OCI-LY7 (cell line): ENCODE data around the gene AP5S1. TPM values are rescaled to one million over a fixed set of nuclear protein-coding genes. Genes with fewer than 3 reads are reported as not detected.

ENCODE experiments used
- BruUV-seq: library from RNA; stranded (reverse); fragments of 400-500 nt; replicated peaks from 2 replicates; lab custom pipeline; 2021; lab: Mats Ljungman, UMichigan
- CTCF ChIA-PET: fragments of 300-600 bp; sonication (Branson Sonifier 250); formaldehyde crosslinking; loops from one replicate; lab custom pipeline; 2022; ENCODE audit warnings: antibody characterized with exemption; ENCODE audit not compliant: unreplicated experiment; lab: Charles Lee
- POLR2A ChIA-PET: fragments of 300-600 bp; sonication (Branson Sonifier 250); formaldehyde crosslinking; loops from one replicate; lab custom pipeline; 2022; ENCODE audit warnings: antibody characterized with exemption; lab: Charles Lee
- DNase-seq: peaks from one replicate; pipeline ENCODE4 v3.0.0-alpha.2; 2015; ENCODE audit warnings: low spot score
- H2AFZ ChIP-seq: fragments of 200-600 bp; sonication (generic), shearing (Covaris generic); 2 replicates; pipeline ENCODE4 v1.6.1; 2014; ENCODE audit warnings: mild to moderate bottlenecking, antibody characterized with exemption, low read length, moderate library complexity
- H3K27ac ChIP-seq: fragments of 200-600 bp; sonication (generic); 2 replicates; pipeline ENCODE4 v1.5.1; 2014; ENCODE audit warnings: mixed run types, low read depth, mild to moderate bottlenecking, moderate library complexity, low read length, inconsistent platforms; ENCODE audit not compliant: poor library complexity, severe bottlenecking
- H3K36me3 ChIP-seq: fragments of 200-600 bp; sonication (generic); 2 replicates; pipeline ENCODE4 v1.6.1; 2014; ENCODE audit warnings: mild to moderate bottlenecking, antibody characterized with exemption, low read length, moderate library complexity, mixed read lengths; ENCODE audit not compliant: insufficient read depth
- H3K4me1 ChIP-seq: fragments of 200-600 bp; sonication (generic); 2 replicates; pipeline ENCODE4 v1.5.1; 2014; ENCODE audit warnings: mild to moderate bottlenecking, low read length; ENCODE audit not compliant: insufficient read depth, poor library complexity, severe bottlenecking
- H3K4me2 ChIP-seq: fragments of 200-600 bp; sonication (generic); 2 replicates; pipeline ENCODE4 v1.6.1; 2014; ENCODE audit warnings: mild to moderate bottlenecking, low read length
- H3K4me3 ChIP-seq: fragments of 200-600 bp; sonication (generic); 2 replicates; pipeline ENCODE4 v1.5.1; 2014; ENCODE audit warnings: mild to moderate bottlenecking, low read depth, low read length; ENCODE audit not compliant: poor library complexity, severe bottlenecking
- H3K79me2 ChIP-seq: fragments of 200-600 bp; sonication (generic); 2 replicates; pipeline ENCODE4 v1.6.1; 2016; ENCODE audit warnings: low read depth, mild to moderate bottlenecking, low read length, moderate library complexity, mixed read lengths; ENCODE audit not compliant: insufficient read depth
- H3K9me2 ChIP-seq: fragments of 200-600 bp; sonication (generic); 2 replicates; pipeline ENCODE4 v1.6.1; 2016; ENCODE audit warnings: mild to moderate bottlenecking, low read length, mixed read lengths; ENCODE audit not compliant: insufficient read depth
- H3K9me3 ChIP-seq: fragments of 200-600 bp; sonication (generic); 2 replicates; pipeline ENCODE4 v1.6.1; 2014; ENCODE audit warnings: mild to moderate bottlenecking, mixed run types, low read length, mixed read lengths
- H4K20me1 ChIP-seq: fragments of 200-600 bp; sonication (generic); 2 replicates; pipeline ENCODE4 v1.6.1; 2014; ENCODE audit warnings: mild to moderate bottlenecking, antibody characterized with exemption, low read length, moderate library complexity, mixed read lengths; ENCODE audit not compliant: insufficient read depth
- CTCF ChIP-seq: fragments of 200-600 bp; sonication (generic); conservative IDR thresholded peaks from 2 replicates; pipeline ENCODE4 v1.5.1; 2014; ENCODE audit warnings: mild to moderate bottlenecking, antibody characterized with exemption, low read length, moderate library complexity, mixed read lengths
- EZH2phosphoT487 ChIP-seq: fragments of 200-600 bp; sonication (generic); IDR thresholded peaks from 2 replicates; pipeline ENCODE4 v1.6.1; 2018; ENCODE audit warnings: low read depth, borderline replicate concordance, mild to moderate bottlenecking, mixed run types, antibody characterized with exemption, low read length, moderate library complexity, mixed read lengths
- intact Hi-C: fragments of 100-400 bp; cut with micrococcal nuclease; formaldehyde crosslinking; loops from one replicate; pipeline ENCODE4 v1.10.0; 2022; ENCODE audit not compliant: unreplicated experiment
- total RNA-seq, 2 experiments: library from RNA; depleted of rRNA in 1 of 2; stranded (reverse); fragments of >200 nt in 1 of 2; shearing (Covaris generic) in 1 of 2; gene quantifications; 2 replicates each; pipeline ENCODE4 v1.2.3, GENCODE V29; 2014 to 2022

AP5S1 gene
- total RNA-seq, 2 experiments from 2014 or later: 9.8 to 12.1 TPM

GRCh38 chr20:3784216-3784853, 36.0 kb upstream of the AP5S1 start:
- H3K79me2 ChIP-seq: peaks cover 15% of the 10 kb centered on the region; the same call in 1 of the 2 replicates
- peak overlapping the region; percentile 43; the same call in 1 of the 2 replicates for H3K4me2 ChIP-seq
- H3K27ac ChIP-seq: no peak overlapping the region
- intact Hi-C loops: loop anchor here (5.0 kb wide), 1 partner anchor 67 kb away; no protein-coding TSS in a partner anchor
- H3K36me3 ChIP-seq: no peaks in the 10 kb centered on the region; the same call in 1 of the 2 replicates
- H2AFZ ChIP-seq: no peak overlapping the region
- BruUV-seq: TSS peak; percentile 90
- peaks cover 38% of the 10 kb centered on the region for H3K4me1 ChIP-seq
- POLR2A ChIA-PET: interaction anchor here (0.7 kb wide), 1 partner anchor 61 kb away, joined by 6 read pairs; no protein-coding TSS in a partner anchor
- no peak for DNase-seq
- CTCF ChIA-PET: no interaction called here
- TF ChIP-seq EZH2phosphoT487 (no peak), CTCF (no peak)
- no peak overlapping the region for H3K4me3 ChIP-seq
- H3K9me2 ChIP-seq: no peaks in the 10 kb centered on the region
- no peaks in the 10 kb centered on the region; the same call in 1 of the 2 replicates for H4K20me1 ChIP-seq
- no peaks in the 10 kb centered on the region for H3K9me3 ChIP-seq

- Histone ChIP-seq H3K9me2 (no peaks in the 10 kb centered on the region), H4K20me1 (no peaks in the 10 kb centered on the region; the same call in 1 of the 2 replicates), H3K4me2 (peak overlapping the region; percentile 43), H2AFZ (no peak overlapping the region), H3K36me3 (no peaks in the 10 kb centered on the region; the same call in 1 of the 2 replicates), H3K4me3 (no peak overlapping the region), H3K9me3 (no peaks in the 10 kb centered on the region), H3K4me1 (peaks cover 38% of the 10 kb centered on the region), H3K27ac (no peak overlapping the region), H3K79me2 (peaks cover 15% of the 10 kb centered on the region; the same call in 1 of the 2 replicates)
- no peak for TF ChIP-seq EZH2phosphoT487
- TF ChIP-seq CTCF: no peak
- BruUV-seq: no TSS peak
- intact Hi-C loops: loop anchor here (5.0 kb wide), 1 partner anchor 68 kb away; no protein-coding TSS in a partner anchor
- POLR2A ChIA-PET: interaction anchor here (0.7 kb wide), 1 partner anchor 60 kb away, joined by 6 read pairs; no protein-coding TSS in a partner anchor
- DNase-seq: no peak
- CTCF ChIA-PET: no interaction called here
Measured at GRCh38 chr20:3784863-3785239, 35.5 kb upstream of the AP5S1 start.
